Lower leg skin (tissue), 4 donors: Measurements from ENCODE around the gene MRPL3. TPM values are rescaled to one million over a fixed set of nuclear protein-coding genes. Genes with fewer than 3 reads are reported as not detected.

Experiments
- total RNA-seq, 4 donors: library from RNA; depleted of rRNA; stranded (reverse); fragments of >200 nt; gene quantifications; one replicate each; pipeline ENCODE4 v1.1.0, GENCODE V29; 2016

Gene MRPL3
- total RNA-seq, 4 donors from 2014 or later, result 37.8 to 60.0 (median 55.1) TPM

Other genes starting within 250 kb of the MRPL3 start
- 10 to 100 TPM; 10.4 to 19.7 (median 12.5) TPM for gene NUDT16, start 121.2 kb downstream of the MRPL3 start, total RNA-seq